H1 (cell line): ENCODE results near the gene TEX51. TPM values are rescaled to one million over a fixed set of nuclear protein-coding genes. Genes with fewer than 3 reads are reported as not detected.

Source experiments
- CTCF ChIA-PET: fragments of 300-600 bp; sonication (Branson Sonifier 250); formaldehyde crosslinking; loops from one replicate; lab custom pipeline; 2021; ENCODE audit not compliant: partially characterized antibody; lab: Charles Lee
- POLR2A ChIA-PET: fragments of 300-600 bp; sonication (Branson Sonifier 250); formaldehyde crosslinking; loops from one replicate; lab custom pipeline; 2021; ENCODE audit warnings: inconsistent platforms; ENCODE audit not compliant: partially characterized antibody; lab: Charles Lee
- DNase-seq, 2 experiments: peaks; one replicate each; pipeline versions ENCODE4 v3.0.0 to v3.0.0-alpha.2; 2010 to 2022; ENCODE audit warnings: low spot score in 2 of 2, low read depth in 1 of 2, mixed read lengths in 1 of 2
- FAIRE-seq: peaks from 2 replicates; lab custom pipeline; 2011; peaks lifted over from hg19 to GRCh38; lab: Jason Lieb, UNC
- H2AFZ ChIP-seq: 2 replicates; pipeline ENCODE4 v1.8.1; 2012; ENCODE audit warnings: low read length, inconsistent platforms
- H2AK5ac ChIP-seq: 2 replicates; pipeline ENCODE4 v1.6.1; 2013; ENCODE audit warnings: low read depth, low read length
- H2BK120ac ChIP-seq: replicated peaks from 2 replicates; pipeline ENCODE3; 2013; ENCODE audit warnings: low read depth, low read length, inconsistent platforms
- H2BK12ac ChIP-seq: 2 replicates; pipeline ENCODE4 v1.6.1; 2013; ENCODE audit warnings: low read depth, low read length
- H2BK15ac ChIP-seq: 2 replicates; pipeline ENCODE4 v1.6.1; 2013; ENCODE audit warnings: low read length
- H2BK20ac ChIP-seq: 2 replicates; pipeline ENCODE4 v1.6.1; 2013; ENCODE audit warnings: low read length
- H2BK5ac ChIP-seq: 2 replicates; pipeline ENCODE4 v1.6.1; 2013; ENCODE audit warnings: low read depth, low read length
- H3K14ac ChIP-seq: 2 replicates; pipeline ENCODE4 v1.6.1; 2013; ENCODE audit warnings: inconsistent platforms; ENCODE audit not compliant: insufficient read length
- H3K18ac ChIP-seq: 2 replicates; pipeline ENCODE4 v1.6.1; 2013; ENCODE audit warnings: low read length; ENCODE audit errors: extremely low read depth
- H3K23ac ChIP-seq: 2 replicates; pipeline ENCODE4 v1.6.1; 2013; ENCODE audit warnings: inconsistent platforms; ENCODE audit not compliant: insufficient read length
- H3K23me2 ChIP-seq: 2 replicates; pipeline ENCODE4 v1.6.1; 2013; ENCODE audit warnings: low read depth, low read length
- H3K27ac ChIP-seq: 2 replicates; pipeline ENCODE4 v1.6.1; 2011; ENCODE audit warnings: low read depth, low read length, inconsistent platforms
- H3K27me3 ChIP-seq, 4 experiments: replicated peaks in 1 of 4; 1 replicate in 1 of 4; 2 replicates in 3 of 4; pipeline versions ENCODE4 v1.6.1 to v1.8.1; 2011 to 2013; ENCODE audit warnings: low read length in 3 of 4, mild to moderate bottlenecking in 3 of 4, inconsistent platforms in 2 of 4, mixed read lengths in 2 of 4, moderate library complexity in 1 of 4; ENCODE audit not compliant: control insufficient read depth in 3 of 4, insufficient read depth in 3 of 4; ENCODE audit errors: extremely low read depth in 1 of 4
- H3K36me3 ChIP-seq, 4 experiments: 2 replicates each; pipeline versions ENCODE4 v1.6.1 to v1.8.1; 2011 to 2013; ENCODE audit warnings: mild to moderate bottlenecking in 4 of 4, low read length in 3 of 4, moderate library complexity in 2 of 4, control low read depth in 1 of 4, inconsistent platforms in 1 of 4; ENCODE audit not compliant: insufficient read depth in 4 of 4, control insufficient read depth in 2 of 4
- H3K4ac ChIP-seq: replicated peaks from 2 replicates; pipeline ENCODE3; 2013; ENCODE audit warnings: low read length, low read depth, mixed read lengths, inconsistent platforms; ENCODE audit not compliant: insufficient read length
- H3K4me1 ChIP-seq, 4 experiments: replicated peaks in 1 of 4; 1 replicate in 1 of 4; 2 replicates in 3 of 4; pipeline versions ENCODE4 v1.6.1 to v1.8.1; 2011 to 2013; ENCODE audit warnings: low read length in 3 of 4, inconsistent platforms in 2 of 4, mixed read lengths in 1 of 4; ENCODE audit not compliant: insufficient read depth in 4 of 4, control insufficient read depth in 3 of 4
- H3K4me2 ChIP-seq, 2 experiments: 2 replicates each; pipeline versions ENCODE4 v1.6.1 to v1.8.1; 2011 to 2013; ENCODE audit warnings: low read depth in 2 of 2, low read length in 2 of 2, control low read depth in 1 of 2, inconsistent platforms in 1 of 2, mild to moderate bottlenecking in 1 of 2; ENCODE audit not compliant: insufficient read depth in 1 of 2
- H3K4me3 ChIP-seq, 4 experiments: fragments of 200-600, 300-600 bp in 1 of 4; sonication (generic), shearing (Covaris generic), sonication (Bioruptor Twin) in 1 of 4; 2 replicates each; pipeline versions ENCODE4 v1.5.1 to v1.8.1; 2011 to 2016; ENCODE audit warnings: low read length in 4 of 4, low read depth in 3 of 4, control low read depth in 2 of 4, inconsistent platforms in 2 of 4, mild to moderate bottlenecking in 2 of 4, mixed read lengths in 1 of 4, moderate library complexity in 1 of 4; ENCODE audit not compliant: insufficient read depth in 2 of 4; ENCODE audit errors: extremely low read depth in 1 of 4
- H3K56ac ChIP-seq: replicated peaks from 2 replicates; pipeline ENCODE3; 2013; ENCODE audit warnings: low read depth, mild to moderate bottlenecking, mixed read lengths, low read length, inconsistent platforms; ENCODE audit not compliant: insufficient read length
- H3K79me1 ChIP-seq: 2 replicates; pipeline ENCODE4 v1.6.1; 2013; ENCODE audit warnings: low read depth, low read length, control low read depth
- H3K79me2 ChIP-seq, 2 experiments: 2 replicates each; pipeline versions ENCODE4 v1.6.1 to v1.8.1; 2012 to 2013; ENCODE audit warnings: low read length in 2 of 2, mild to moderate bottlenecking in 2 of 2, inconsistent platforms in 1 of 2; ENCODE audit not compliant: insufficient read depth in 2 of 2, control insufficient read depth in 1 of 2
- H3K9ac ChIP-seq, 4 experiments: replicated peaks in 1 of 4; 1 replicate in 1 of 4; 2 replicates in 3 of 4; pipeline versions ENCODE4 v1.6.1 to v1.8.1; 2011 to 2013; ENCODE audit warnings: low read depth in 3 of 4, low read length in 3 of 4, control low read depth in 2 of 4, mild to moderate bottlenecking in 2 of 4, moderate library complexity in 2 of 4, inconsistent platforms in 1 of 4; ENCODE audit errors: extremely low read depth in 1 of 4
- H3K9me3 ChIP-seq, 2 experiments: 2 replicates each; pipeline versions ENCODE4 v1.6.1 to v1.8.1; 2012 to 2013; ENCODE audit warnings: mild to moderate bottlenecking in 2 of 2, moderate library complexity in 2 of 2, control low read depth in 1 of 2, inconsistent platforms in 1 of 2, low read depth in 1 of 2, low read length in 1 of 2, mixed read lengths in 1 of 2; ENCODE audit not compliant: insufficient read depth in 2 of 2
- H4K20me1 ChIP-seq, 2 experiments: replicated peaks in 1 of 2; 2 replicates each; pipeline versions ENCODE3 to v1.8.1; 2011 to 2013; ENCODE audit warnings: inconsistent platforms in 2 of 2, low read length in 2 of 2, mild to moderate bottlenecking in 1 of 2; ENCODE audit not compliant: insufficient read depth in 2 of 2, control insufficient read depth in 1 of 2
- H4K5ac ChIP-seq: 2 replicates; pipeline ENCODE4 v1.6.1; 2013; ENCODE audit warnings: low read length, low read depth, mixed read lengths, inconsistent platforms; ENCODE audit not compliant: insufficient read length
- H4K8ac ChIP-seq: 2 replicates; pipeline ENCODE4 v1.8.0; 2013; ENCODE audit warnings: mild to moderate bottlenecking, moderate library complexity, low read length, inconsistent platforms; ENCODE audit not compliant: insufficient read depth; ENCODE audit errors: extremely low read depth
- H4K91ac ChIP-seq: replicated peaks from 2 replicates; pipeline ENCODE3; 2013; ENCODE audit warnings: low read length, mixed read lengths, inconsistent platforms; ENCODE audit not compliant: insufficient read length
- CBX8 ChIP-seq: fragments of 300-800, 300-1000 bp; sonication (generic); IDR thresholded peaks from 2 replicates; pipeline ENCODE4 v1.7.1; 2016; ENCODE audit warnings: low read depth, low read length, borderline replicate concordance
- CHD1 ChIP-seq: IDR thresholded peaks from 2 replicates; pipeline ENCODE4 v1.6.1; 2012; ENCODE audit warnings: low read depth, low read length, improper control_type of control experiment
- NANOG ChIP-seq: IDR thresholded peaks from 2 replicates; pipeline ENCODE4 v1.6.1; 2011; ENCODE audit warnings: low read length, low read depth, mild to moderate bottlenecking, inconsistent platforms; ENCODE audit not compliant: insufficient read depth, poor library complexity, severe bottlenecking
- POLR2A ChIP-seq, 2 experiments: IDR thresholded peaks; 1 replicate in 1 of 2; 2 replicates in 1 of 2; pipeline ENCODE4 v1.6.1; 2011; ENCODE audit warnings: low read depth in 2 of 2, low read length in 2 of 2, mild to moderate bottlenecking in 2 of 2; ENCODE audit errors: control extremely low read depth in 1 of 2
- POU5F1 ChIP-seq: IDR thresholded peaks from 2 replicates; pipeline ENCODE4 v1.6.1; 2011; ENCODE audit warnings: low read depth, mild to moderate bottlenecking, low read length, moderate library complexity
- SP4 ChIP-seq: IDR thresholded peaks from 2 replicates; pipeline ENCODE4 v1.6.1; 2012; ENCODE audit warnings: low read length, inconsistent platforms
- WGBS, 2 experiments: shearing (Covaris generic) in 1 of 2; methylation state at CpG; one replicate each; pipeline versions ENCODE4 v1.1.6 to v1.1.7; 2013 to 2015; ENCODE audit warnings: low lambda C conversion rate in 2 of 2, mixed read lengths in 2 of 2, inconsistent platforms in 1 of 2, low coverage in 1 of 2, missing lambda C conversion rate in 1 of 2; ENCODE audit not compliant: insufficient replicate concordance in 2 of 2, insufficient coverage in 1 of 2, insufficient read length in 1 of 2; ENCODE audit errors: extremely low coverage in 1 of 2, missing lambda C conversion rate in 1 of 2; 5-methylcytosine and 5-hydroxymethylcytosine counted together
- polyA plus RNA-seq, 7 experiments: library from polyadenylated mRNA; depleted of rRNA in 3 of 7; stranded (reverse) in 5 of 7; unstranded in 2 of 7; fragments of >200 nt in 5 of 7; fragments of 200-250 nt in 2 of 7; gene quantifications; 1 replicate in 5 of 7; 2 replicates in 1 of 7; 4 replicates in 1 of 7; pipeline versions ENCODE4 v1.2.1 to v1.2.3, GENCODE V29; 2011 to 2013; ENCODE audit warnings: missing spikeins in 2 of 7, mixed read lengths in 2 of 7
- total RNA-seq: library from RNA; stranded (reverse); fragmentation: NEBNext Ultra II Directional; extraction: Animal tissue kit (Norgen Biotek cat#: 25700); gene quantifications from 2 replicates; pipeline ENCODE4 v1.2.1, GENCODE V29; 2021
- TF ChIP-seq, protein P1 (sequence below): IDR thresholded peaks from 2 replicates; pipeline ENCODE4 v1.6.1; 2012; ENCODE audit warnings: inconsistent platforms

The TEX51 gene
- total and polyA plus RNA-seq, 2 of the 8 experiments (the other 6 are each of a cell fraction or from before 2014, with no cell fraction given), result not detected

DNA sequence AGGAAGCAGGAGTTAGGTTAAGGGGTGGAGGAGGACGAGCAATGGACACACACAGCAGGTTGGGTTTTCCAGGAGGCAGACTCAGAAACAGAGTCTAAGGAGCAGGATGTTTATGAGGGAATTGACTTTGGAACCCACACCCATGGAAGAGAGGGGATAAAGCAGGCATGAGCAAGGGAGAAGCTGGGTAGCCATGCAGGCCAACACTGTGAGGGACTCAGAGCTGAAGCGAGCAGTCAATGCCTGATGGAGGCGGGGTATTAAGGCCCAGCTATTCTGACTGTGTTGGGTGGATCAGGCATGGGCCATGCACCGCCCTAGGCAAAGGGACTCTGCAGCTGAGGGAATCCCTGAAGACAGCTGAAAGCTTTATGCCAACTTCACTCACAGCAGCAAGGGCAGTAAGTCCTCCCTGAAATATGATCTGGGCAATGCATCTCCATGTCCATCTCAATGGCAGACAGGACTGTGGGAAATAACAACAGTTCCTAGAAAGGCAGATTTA is 37.6 kb downstream of the TEX51 start:
- Histone ChIP-seq H3K4me2 (no peak overlapping the region), H2BK120ac (no peak overlapping the region), H4K8ac (no peak overlapping the region), H3K14ac (no peak overlapping the region), H3K18ac (no peak overlapping the region; the same call in 1 of the 2 replicates), H3K4me1 (peaks cover 0 to 6% (median 1%) of the 10 kb centered on the region in 4 experiments; a peak in 2 of 7 replicates), H4K91ac (peak overlapping the region; percentile 13), H3K23ac (no peak overlapping the region), H3K23me2 (no peaks in the 10 kb centered on the region), H2BK12ac (no peak overlapping the region), H3K9ac (no peak overlapping the region), H2AFZ (no peak overlapping the region), H3K27me3 (peaks cover 0 to 20% (median 13%) of the 10 kb centered on the region in 4 experiments; a peak in 6 of 7 replicates), H4K5ac (no peak overlapping the region), H4K20me1 (no peaks in the 10 kb centered on the region), H2AK5ac (no peak overlapping the region), H3K4ac (no peak overlapping the region), H2BK15ac (no peak overlapping the region), H3K27ac (no peak overlapping the region), H3K79me2 (no peaks in the 10 kb centered on the region), H3K4me3 (no peak overlapping the region), H3K9me3 (peaks cover 6 to 8% of the 10 kb centered on the region in 2 experiments), H3K56ac (no peak overlapping the region), H2BK20ac (no peak overlapping the region), H2BK5ac (no peak overlapping the region), H3K79me1 (no peaks in the 10 kb centered on the region), H3K36me3 (no peaks in the 10 kb centered on the region)
- WGBS, 2 experiments, result 91% methylated on average over 4 of the region's 4 CpGs; no CpG with 5 or more reads in 1 of the 2 experiments
- ChIA-PET POLR2A (no interaction called here), CTCF (interaction anchor here (0.8 kb wide), 1 partner anchor 1666 kb away, joined by 3 read pairs; no protein-coding TSS in a partner anchor)
- FAIRE-seq (no peak), DNase-seq (no peak)
- TF ChIP-seq POLR2A (IDR thresholded peaks at IDR 0.05; ENCODE audit: control extremely low read depth in 1 of 2, low read depth in 2 of 2, low read length in 2 of 2) (no peak), CHD1 (no peak), NANOG (no peak), SP4 (no peak), POU5F1 (no peak), CBX8 (no peak)
- TF ChIP-seq, protein P1, sequence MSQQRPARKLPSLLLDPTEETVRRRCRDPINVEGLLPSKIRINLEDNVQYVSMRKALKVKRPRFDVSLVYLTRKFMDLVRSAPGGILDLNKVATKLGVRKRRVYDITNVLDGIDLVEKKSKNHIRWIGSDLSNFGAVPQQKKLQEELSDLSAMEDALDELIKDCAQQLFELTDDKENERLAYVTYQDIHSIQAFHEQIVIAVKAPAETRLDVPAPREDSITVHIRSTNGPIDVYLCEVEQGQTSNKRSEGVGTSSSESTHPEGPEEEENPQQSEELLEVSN, result no peak
